HCT116 (cell line): ENCODE results near the gene DDX23. TPM values are rescaled to one million over a fixed set of nuclear protein-coding genes. Genes with fewer than 3 reads are reported as not detected.

Source experiments
- ATAC-seq: fragments of 200-7000 bp; cut with Tn5 transposase; 2 replicates; pipeline ENCODE4 v1.9.1; 2020; ENCODE audit warnings: mild to moderate bottlenecking, moderate library complexity
- BruUV-seq: library from RNA; stranded (reverse); fragments of 400-500 nt; replicated peaks from 2 replicates; lab custom pipeline; 2021; lab: Mats Ljungman, UMichigan
- CTCF ChIA-PET: fragments of 300-600 bp; sonication (Branson Sonifier 250); formaldehyde crosslinking; loops from one replicate; lab custom pipeline; 2021; ENCODE audit warnings: antibody characterized with exemption; lab: Charles Lee
- POLR2A ChIA-PET: fragments of 300-600, 350-600 bp; sonication (Branson Sonifier 250); formaldehyde crosslinking; loops from one replicate; lab custom pipeline; 2021; ENCODE audit warnings: antibody characterized with exemption; lab: Charles Lee
- RAD21 ChIA-PET, 2 experiments: fragments of 300-600 bp; sonication (Branson Sonifier 250); formaldehyde crosslinking; loops; one replicate each; lab custom pipeline; 2023; ENCODE audit warnings: low total read pairs in 2 of 2; ENCODE audit not compliant: uncharacterized antibody in 2 of 2, unreplicated experiment in 2 of 2, low non-redundant PET in 1 of 2; lab: Charles Lee
- DNase-seq: peaks from one replicate; pipeline ENCODE4 v3.0.0-alpha.2; 2010; ENCODE audit warnings: low read depth, low spot score
- H2AFZ ChIP-seq: fragments of 200-600 bp; shearing (Covaris generic), sonication (generic); 2 replicates; pipeline ENCODE4 v1.6.1; 2017; ENCODE audit warnings: low read depth, mixed run types, mixed read lengths, antibody characterized with exemption, low read length; ENCODE audit not compliant: poor library complexity, severe bottlenecking
- H3K27ac ChIP-seq: 2 replicates; pipeline ENCODE4 v1.5.1; 2012; ENCODE audit warnings: low read depth, low read length
- H3K27me3 ChIP-seq: fragments of 200-600 bp; sonication (generic); 2 replicates; pipeline ENCODE4 v1.6.1; 2016; ENCODE audit warnings: mixed run types, low read length, mixed read lengths; ENCODE audit not compliant: insufficient read depth
- H3K36me3 ChIP-seq, 2 experiments: fragments of 200-500 bp in 1 of 2; fragments of 200-600 bp in 1 of 2; sonication (Bioruptor generic) in 1 of 2; sonication (generic) in 1 of 2; 2 replicates each; pipeline versions ENCODE4 v1.5.1 to v1.6.1; 2014 to 2016; ENCODE audit warnings: low read length in 2 of 2, inconsistent platforms in 1 of 2, mixed read lengths in 1 of 2, mixed run types in 1 of 2; ENCODE audit not compliant: insufficient read depth in 2 of 2, control insufficient read depth in 1 of 2
- H3K4me1 ChIP-seq, 2 experiments: fragments of 200-600 bp in 1 of 2; sonication (generic) in 1 of 2; 2 replicates each; pipeline versions ENCODE4 v1.5.1 to v1.6.1; 2012 to 2017; ENCODE audit warnings: low read length in 2 of 2, inconsistent platforms in 1 of 2, mild to moderate bottlenecking in 1 of 2, mixed read lengths in 1 of 2, mixed run types in 1 of 2, moderate library complexity in 1 of 2; ENCODE audit not compliant: insufficient read depth in 2 of 2, control insufficient read depth in 1 of 2
- H3K4me2 ChIP-seq: fragments of 200-600 bp; sonication (generic); 2 replicates; pipeline ENCODE4 v1.6.1; 2017; ENCODE audit warnings: mixed run types, low read length, mixed read lengths
- H3K4me3 ChIP-seq, 2 experiments: fragments of 200-600 bp in 1 of 2; sonication (generic) in 1 of 2; replicated peaks in 1 of 2; 2 replicates each; pipeline ENCODE4 v1.5.1; 2011 to 2016; ENCODE audit warnings: low read length in 2 of 2, control low read depth in 1 of 2, low read depth in 1 of 2, mild to moderate bottlenecking in 1 of 2, mixed read lengths in 1 of 2, mixed run types in 1 of 2
- H3K79me2 ChIP-seq: fragments of 200-600 bp; sonication (generic); 2 replicates; pipeline ENCODE4 v1.6.1; 2017; ENCODE audit warnings: mild to moderate bottlenecking, mixed run types, low read length, moderate library complexity, mixed read lengths; ENCODE audit not compliant: insufficient read depth
- H3K9ac ChIP-seq: fragments of 200-600 bp; sonication (generic); 2 replicates; pipeline ENCODE4 v1.6.1; 2016; ENCODE audit warnings: low read length, mixed read lengths
- H3K9me2 ChIP-seq: fragments of 200-600 bp; sonication (generic), shearing (Covaris generic); 2 replicates; pipeline ENCODE4 v1.6.1; 2017; ENCODE audit warnings: mixed run types, mild to moderate bottlenecking, moderate library complexity; ENCODE audit not compliant: insufficient read depth
- H3K9me3 ChIP-seq, 2 experiments: fragments of 200-500 bp in 1 of 2; fragments of 200-600 bp in 1 of 2; sonication (Bioruptor generic) in 1 of 2; sonication (generic) in 1 of 2; 2 replicates each; pipeline ENCODE4 v1.6.1; 2014 to 2017; ENCODE audit warnings: low read length in 2 of 2, mixed read lengths in 2 of 2, inconsistent platforms in 1 of 2, low read depth in 1 of 2, mild to moderate bottlenecking in 1 of 2, mixed run types in 1 of 2, moderate library complexity in 1 of 2; ENCODE audit not compliant: control insufficient read depth in 1 of 2, insufficient read depth in 1 of 2
- H4K20me1 ChIP-seq: fragments of 200-600 bp; sonication (generic), shearing (Covaris generic); 2 replicates; pipeline ENCODE4 v1.6.1; 2017; ENCODE audit warnings: mixed run types, mild to moderate bottlenecking, moderate library complexity; ENCODE audit not compliant: insufficient read depth
- ELF1 ChIP-seq: IDR thresholded peaks from 2 replicates; pipeline ENCODE4 v1.6.1; 2012; ENCODE audit warnings: low read depth, borderline replicate concordance
- RAD21 ChIP-seq: IDR thresholded peaks from 2 replicates; pipeline ENCODE4 v1.6.1; 2012; ENCODE audit warnings: low read depth, mild to moderate bottlenecking
- REST ChIP-seq: IDR thresholded peaks from 2 replicates; pipeline ENCODE4 v1.6.1; 2012; ENCODE audit warnings: low read depth
- SRF ChIP-seq: IDR thresholded peaks from 2 replicates; pipeline ENCODE4 v1.6.1; 2012; ENCODE audit warnings: low read depth
- TCF7L2 ChIP-seq: IDR thresholded peaks from 2 replicates; pipeline ENCODE4 v1.7.0; 2011; ENCODE audit warnings: borderline replicate concordance, inconsistent platforms; ENCODE audit not compliant: insufficient read depth, insufficient read length; ENCODE audit errors: extremely low read depth
- ZBTB33 ChIP-seq: IDR thresholded peaks from 2 replicates; pipeline ENCODE4 v1.6.1; 2011; ENCODE audit warnings: mild to moderate bottlenecking, low read length, moderate library complexity; ENCODE audit not compliant: insufficient replicate concordance; ENCODE audit errors: extremely low read depth
- intact Hi-C: fragments of 100-400 bp; cut with micrococcal nuclease; formaldehyde crosslinking; loops from 2 replicates; pipeline ENCODE4 v1.10.0; 2022
- total RNA-seq: library from RNA; stranded (reverse); gene quantifications from one replicate; pipeline ENCODE4 v1.2.1, GENCODE V29; 2021; ENCODE audit not compliant: unreplicated experiment

The DDX23 gene
- total RNA-seq, 1 experiment from 2014 or later: 75.0 TPM

GRCh38 chr12:48858043-48858442 is 6.1 kb upstream of the DDX23 start (continued):
- TF ChIP-seq ZBTB33 (no peak), RAD21 (no peak), REST (no peak)

- H2AFZ ChIP-seq: no peak overlapping the region
- RAD21 ChIA-PET: no interaction called here
- intact Hi-C loops: no loop called here
- H3K36me3 ChIP-seq: no peaks in the 10 kb centered on the region
- POLR2A ChIA-PET: interaction anchor here (1.1 kb wide), 1 partner anchor 8 kb away, joined by 5 read pairs; the partner anchor contains the start of gene RND1
- BruUV-seq: no TSS peak
- no peaks in the 10 kb centered on the region for H4K20me1 ChIP-seq
- H3K9me3 ChIP-seq: no peaks in the 10 kb centered on the region
- no peak overlapping the region for H3K4me2 ChIP-seq
- no peak overlapping the region for H3K9ac ChIP-seq
- H3K27me3 ChIP-seq: no peaks in the 10 kb centered on the region
- H3K4me1 ChIP-seq: peaks cover 3 to 7% of the 10 kb centered on the region in 2 experiments; a peak in 1 of 4 replicates
- H3K79me2 ChIP-seq: no peaks in the 10 kb centered on the region
- ATAC-seq (no peak), DNase-seq (no peak)
- H3K4me3 ChIP-seq: no peak overlapping the region
- CTCF ChIA-PET: no interaction called here
- H3K9me2 ChIP-seq: no peaks in the 10 kb centered on the region
- H3K27ac ChIP-seq: no peak overlapping the region
- TF ChIP-seq ZBTB33 (no peak), ELF1 (no peak), TCF7L2 (no peak), SRF (no peak), REST (no peak)
Measured at GRCh38 chr12:48857278-48857994, 5.5 kb upstream of the DDX23 start.
